AG04450 (cell line): ENCODE results near the gene NOX4. TPM values are rescaled to one million over a fixed set of nuclear protein-coding genes. Genes with fewer than 3 reads are reported as not detected.

Source experiments
- CTCF ChIA-PET: fragments of 300-600, 350-600 bp; formaldehyde crosslinking; extraction: SDS; loops from one replicate; lab custom pipeline; 2022; ENCODE audit warnings: antibody characterized with exemption, inconsistent platforms; lab: Charles Lee
- POLR2A ChIA-PET: fragments of 350-600 bp; formaldehyde crosslinking; extraction: SDS; loops from one replicate; lab custom pipeline; 2021; ENCODE audit warnings: antibody characterized with exemption, inconsistent platforms; lab: Yijun Ruan, JAX
- DNase-seq: peaks from one replicate; pipeline ENCODE4 v3.0.0-alpha.2; 2011; ENCODE audit warnings: low read depth, low spot score
- H3K27ac ChIP-seq: one replicate; pipeline ENCODE4 v1.5.1; 2012; ENCODE audit warnings: low read depth, low read length, control low read depth
- H3K27me3 ChIP-seq: one replicate; pipeline ENCODE4 v1.6.0; 2012; ENCODE audit warnings: low read length; ENCODE audit not compliant: control insufficient read depth, insufficient read depth
- H3K4me3 ChIP-seq: 2 replicates; pipeline ENCODE4 v1.5.1; 2011; ENCODE audit warnings: mild to moderate bottlenecking, low read depth, low read length, control low read depth
- H3K9me3 ChIP-seq: 2 replicates; pipeline ENCODE4 v1.5.1; 2012; ENCODE audit warnings: low read length; ENCODE audit not compliant: control insufficient read depth, insufficient read depth
- CTCF ChIP-seq: IDR thresholded peaks from 2 replicates; pipeline ENCODE4 v1.5.1; 2011; ENCODE audit warnings: low read depth, low read length, control low read depth, inconsistent platforms
- polyA plus RNA-seq: library from polyadenylated mRNA; depleted of rRNA; stranded (reverse); fragments of >200 nt; gene quantifications from 2 replicates; pipeline ENCODE4 v1.2.3, GENCODE V29; 2011

The NOX4 gene
- polyA plus RNA-seq, 1 experiment = 5.1 TPM

GRCh38 chr11:89529626-89530380, 38.6 kb upstream of the NOX4 start:
- H3K27me3 ChIP-seq = no peaks in the 10 kb centered on the region
- H3K27ac ChIP-seq = no peak overlapping the region
- no peaks in the 10 kb centered on the region for H3K9me3 ChIP-seq
- ChIA-PET CTCF (no interaction called here), POLR2A (no interaction called here)
- no peak for TF ChIP-seq CTCF
- H3K4me3 ChIP-seq = no peak overlapping the region
- no peak for DNase-seq

- H3K27me3 ChIP-seq = no peaks in the 10 kb centered on the region
- no peak overlapping the region for H3K27ac ChIP-seq
- no peak for DNase-seq
- TF ChIP-seq CTCF = no peak
- no peak overlapping the region for H3K4me3 ChIP-seq
- POLR2A ChIA-PET = no interaction called here
- no peaks in the 10 kb centered on the region for H3K9me3 ChIP-seq
- CTCF ChIA-PET = no interaction called here
Measured at GRCh38 chr11:89521792-89522191, 30.6 kb upstream of the NOX4 start.

GRCh38 chr11:89521294-89521693, 30.1 kb upstream of the NOX4 start:
- Histone ChIP-seq H3K9me3 (no peaks in the 10 kb centered on the region), H3K27me3 (no peaks in the 10 kb centered on the region), H3K4me3 (no peak overlapping the region), H3K27ac (no peak overlapping the region)
- ChIA-PET POLR2A (no interaction called here), CTCF (no interaction called here)
- no peak for TF ChIP-seq CTCF
- DNase-seq = no peak

GRCh38 chr11:89516496-89516895, 25.3 kb upstream of the NOX4 start:
- CTCF ChIA-PET = no interaction called here

More at GRCh38 chr11:89516496-89516895, 25.3 kb upstream of the NOX4 start:
- POLR2A ChIA-PET = no interaction called here
- no peak for DNase-seq
- Histone ChIP-seq H3K27me3 (no peaks in the 10 kb centered on the region), H3K9me3 (no peaks in the 10 kb centered on the region), H3K4me3 (no peak overlapping the region), H3K27ac (no peak overlapping the region)
- TF ChIP-seq CTCF = no peak
